WTC11 (cell line): ENCODE measurements around the gene OPALIN. TPM values are rescaled to one million over a fixed set of nuclear protein-coding genes. Genes with fewer than 3 reads are reported as not detected.
A peak's percentile ranks its signal among the peaks of the same experiment; 100 is the strongest.

Experiments used
- ATAC-seq: fragments of 200-7000 bp; cut with Tn5 transposase; 2 replicates; pipeline ENCODE4 v1.10.0; 2021; ENCODE audit warnings: mild to moderate bottlenecking, moderate library complexity
- CTCF ChIA-PET: fragments of 300-600 bp; sonication (Branson Sonifier 250); formaldehyde crosslinking; loops from one replicate; lab custom pipeline; 2021; ENCODE audit warnings: antibody characterized with exemption; lab: Charles Lee
- POLR2A ChIA-PET: fragments of 350-600 bp; sonication (Branson Sonifier 250); formaldehyde crosslinking; loops from one replicate; lab custom pipeline; 2021; ENCODE audit warnings: antibody characterized with exemption; lab: Charles Lee
- DNase-seq: peaks from one replicate; pipeline ENCODE4 v3.0.0; 2021; ENCODE audit warnings: low spot score
- H3K27ac Mint-ChIP-seq: 2 replicates; pipeline ENCODE4 v1.8.0; 2021; ENCODE audit warnings: mixed read lengths
- H3K27me3 Mint-ChIP-seq: 2 replicates; pipeline ENCODE4 v1.8.0; 2021; ENCODE audit warnings: low read depth, mild to moderate bottlenecking, moderate library complexity, mixed read lengths
- H3K36me3 Mint-ChIP-seq: 2 replicates; pipeline ENCODE4 v1.8.0; 2021; ENCODE audit warnings: mixed read lengths
- H3K4me1 Mint-ChIP-seq: 2 replicates; pipeline ENCODE4 v1.8.0; 2022; ENCODE audit warnings: mixed read lengths
- H3K4me3 Mint-ChIP-seq: 2 replicates; pipeline ENCODE4 v1.8.0; 2021; ENCODE audit warnings: mild to moderate bottlenecking, moderate library complexity, mixed read lengths
- H3K9me3 Mint-ChIP-seq: 2 replicates; pipeline ENCODE4 v1.8.0; 2021; ENCODE audit warnings: mixed read lengths
- ARID4B ChIP-seq: sonication (generic); formaldehyde crosslinking; IDR thresholded peaks from 2 replicates; pipeline ENCODE4 v1.8.0; 2023; ENCODE audit warnings: missing genetic modification reagents, mild to moderate bottlenecking, borderline replicate concordance
- ATF6 ChIP-seq: sonication (generic); formaldehyde crosslinking; IDR thresholded peaks from 2 replicates; pipeline ENCODE4 v1.8.1; 2023; ENCODE audit warnings: mild to moderate bottlenecking, missing genetic modification reagents
- CBFB ChIP-seq: sonication (generic); formaldehyde crosslinking; IDR thresholded peaks from 2 replicates; pipeline ENCODE4 v1.8.1; 2022; ENCODE audit warnings: mild to moderate bottlenecking, low read depth, missing genetic modification reagents
- CDX4 ChIP-seq: fragments of 250-450 bp; sonication (Bioruptor Pico); IDR thresholded peaks from 2 replicates; pipeline ENCODE4 v1.9.0; 2021; ENCODE audit warnings: moderate library complexity, mild to moderate bottlenecking, inconsistent platforms, borderline replicate concordance
- CTCF ChIP-seq: fragments of 200-600 bp; IDR thresholded peaks from 2 replicates; pipeline ENCODE4 v1.8.0; 2022; ENCODE audit warnings: antibody characterized with exemption
- E2F1 ChIP-seq: sonication (generic); formaldehyde crosslinking; IDR thresholded peaks from 2 replicates; pipeline ENCODE4 v1.8.0; 2022; ENCODE audit warnings: mild to moderate bottlenecking, missing genetic modification reagents
- FOXK1 ChIP-seq: sonication (generic); formaldehyde crosslinking; IDR thresholded peaks from 2 replicates; pipeline ENCODE4 v1.8.0; 2022; ENCODE audit warnings: mild to moderate bottlenecking, moderate library complexity, missing genetic modification reagents
- FOXP1 ChIP-seq: sonication (generic); formaldehyde crosslinking; IDR thresholded peaks from 2 replicates; pipeline ENCODE4 v1.8.0; 2022; ENCODE audit warnings: missing genetic modification reagents, mild to moderate bottlenecking, moderate library complexity, borderline replicate concordance
- GABPB1 ChIP-seq: sonication (generic); formaldehyde crosslinking; IDR thresholded peaks from 2 replicates; pipeline ENCODE4 v1.8.1; 2023; ENCODE audit warnings: mild to moderate bottlenecking, missing genetic modification reagents
- HMGA2 ChIP-seq: fragments of 250-450 bp; sonication (Bioruptor Pico); IDR thresholded peaks from 2 replicates; pipeline ENCODE4 v1.4.0; 2021; ENCODE audit warnings: mild to moderate bottlenecking, moderate library complexity
- HMGXB4 ChIP-seq: sonication (generic); formaldehyde crosslinking; IDR thresholded peaks from 2 replicates; pipeline ENCODE4 v1.8.1; 2023; ENCODE audit warnings: mild to moderate bottlenecking, moderate library complexity, missing genetic modification reagents
- IRF1 ChIP-seq: sonication (generic); formaldehyde crosslinking; IDR thresholded peaks from 2 replicates; pipeline ENCODE4 v1.8.0; 2023; ENCODE audit warnings: missing genetic modification reagents
- MXD4 ChIP-seq: fragments of 250-450 bp; sonication (Bioruptor Pico); IDR thresholded peaks from 2 replicates; pipeline ENCODE4 v1.8.0; 2021; ENCODE audit warnings: mild to moderate bottlenecking, moderate library complexity, borderline replicate concordance
- STAT6 ChIP-seq: sonication (generic); formaldehyde crosslinking; conservative IDR thresholded peaks from 2 replicates; pipeline ENCODE4 v1.8.1; 2023; ENCODE audit warnings: mild to moderate bottlenecking, low read depth, missing genetic modification reagents, moderate library complexity
- TEAD4 ChIP-seq: sonication (generic); formaldehyde crosslinking; IDR thresholded peaks from 2 replicates; pipeline ENCODE4 v1.8.0; 2022; ENCODE audit warnings: mild to moderate bottlenecking, missing genetic modification reagents
- ZMAT4 ChIP-seq: fragments of 250-450 bp; sonication (Bioruptor Pico); IDR thresholded peaks from 2 replicates; pipeline ENCODE4 v1.9.0; 2021; ENCODE audit warnings: mild to moderate bottlenecking
- ZNF121 ChIP-seq: sonication (generic); formaldehyde crosslinking; IDR thresholded peaks from 2 replicates; pipeline ENCODE4 v1.8.0; 2023; ENCODE audit warnings: missing genetic modification reagents
- ZNF219 ChIP-seq: sonication (generic); formaldehyde crosslinking; IDR thresholded peaks from 2 replicates; pipeline ENCODE4 v1.8.0; 2023; ENCODE audit warnings: missing genetic modification reagents, mild to moderate bottlenecking, borderline replicate concordance
- ZNF263 ChIP-seq: sonication (generic); formaldehyde crosslinking; IDR thresholded peaks from 2 replicates; pipeline ENCODE4 v1.8.1; 2022; ENCODE audit warnings: low read depth, mild to moderate bottlenecking, moderate library complexity, missing genetic modification reagents
- ZNF671 ChIP-seq: fragments of 250-450 bp; sonication (Bioruptor Pico); IDR thresholded peaks from 2 replicates; pipeline ENCODE4 v1.8.0; 2021; ENCODE audit warnings: mild to moderate bottlenecking
- total RNA-seq: library from RNA; stranded (reverse); gene quantifications from 3 replicates; pipeline ENCODE4 v1.2.3, GENCODE V29; 2021

The OPALIN gene
- total RNA-seq, 1 experiment from 2014 or later = 0.04 TPM

- H3K9me3 Mint-ChIP-seq = no peaks in the 10 kb centered on the region
- H3K27me3 Mint-ChIP-seq = peaks cover 7% of the 10 kb centered on the region
- ChIA-PET CTCF (interaction anchor here (0.5 to 7.0 kb wide), 49 partner anchors 9 to 684 kb away, joined by 3 to 240 read pairs (median 5); partner anchors contain the start of gene TLL2), POLR2A (no interaction called here)
- H3K4me3 Mint-ChIP-seq = peak overlapping the region; percentile 67
- H3K4me1 Mint-ChIP-seq = peaks cover 23% of the 10 kb centered on the region
- H3K36me3 Mint-ChIP-seq = no peaks in the 10 kb centered on the region
- no peak overlapping the region for H3K27ac Mint-ChIP-seq
- DNase-seq (peak; percentile 92), ATAC-seq (peak; percentile 86)
- no peak for TF ChIP-seq ZNF219 (CRISPR knock-in tag)
- no peak for TF ChIP-seq ARID4B (CRISPR knock-in tag)
- no peak for TF ChIP-seq HMGA2
- no peak for TF ChIP-seq ATF6 (CRISPR knock-in tag)
- peak; percentile 77; the same call in 1 of the 2 replicates for TF ChIP-seq FOXK1 (CRISPR knock-in tag)
- TF ChIP-seq CDX4 (CRISPR knock-in tag) = no peak
- TF ChIP-seq ZNF121 (CRISPR knock-in tag) = no peak
- TF ChIP-seq CBFB = no peak
- no peak for TF ChIP-seq TEAD4
- no peak for TF ChIP-seq ZNF671
- TF ChIP-seq HMGXB4 (CRISPR knock-in tag) = 0 out of 2 replicates have a peak, but pooled peaks have one; percentile 40
- TF ChIP-seq E2F1 = no peak
- no peak for TF ChIP-seq MXD4 (CRISPR knock-in tag)
- TF ChIP-seq ZMAT4 (CRISPR knock-in tag) = no peak
- no peak for TF ChIP-seq IRF1
- TF ChIP-seq CTCF = peak; percentile 78
- no peak; the same call in 1 of the 2 replicates for TF ChIP-seq FOXP1 (CRISPR knock-in tag)
- no peak for TF ChIP-seq GABPB1 (CRISPR knock-in tag)
- no peak for TF ChIP-seq STAT6 (CRISPR knock-in tag)
- no peak for TF ChIP-seq ZNF263
These were observed 16.4 kb upstream of the OPALIN start for GRCh38 chr10:96374985-96375830.
